Thoracic aorta (tissue), 2 donors: ENCODE data around the gene ATF7IP2. TPM values are rescaled to one million over a fixed set of nuclear protein-coding genes. Genes with fewer than 3 reads are reported as not detected.

Experiments used
- ATAC-seq: fragments of 150-250 bp; one replicate; pipeline ENCODE4 v1.8.0; 2017; ENCODE audit warnings: low read depth; ENCODE audit not compliant: insufficient number of reproducible peaks, low FRiP score
- DNase-seq: peaks from one replicate; pipeline ENCODE4 v3.0.0-alpha.2; 2020; ENCODE audit warnings: low spot score
- H3K27ac ChIP-seq, 2 donors: fragments of 200-600 bp; sonication (generic); 1 replicate in 1 of 2; 2 replicates in 1 of 2; pipeline ENCODE4 v1.5.1; 2016; ENCODE audit warnings: mild to moderate bottlenecking in 2 of 2, moderate library complexity in 2 of 2
- H3K27me3 ChIP-seq: fragments of 200-600 bp; sonication (generic); replicated peaks from 2 replicates; pipeline ENCODE4 v1.6.0; 2016; ENCODE audit warnings: mild to moderate bottlenecking; ENCODE audit not compliant: insufficient read depth
- H3K36me3 ChIP-seq: fragments of 200-600 bp; sonication (generic); one replicate; pipeline ENCODE4 v1.5.1; 2016
- H3K4me1 ChIP-seq, 2 donors: fragments of 200-600 bp; sonication (generic); 1 replicate in 1 of 2; 2 replicates in 1 of 2; pipeline versions ENCODE4 v1.5.1 to v1.6.0; 2016; ENCODE audit warnings: low read depth in 2 of 2, mild to moderate bottlenecking in 1 of 2; ENCODE audit not compliant: control insufficient read depth in 1 of 2
- H3K4me3 ChIP-seq: fragments of 200-600 bp; sonication (generic); 2 replicates; pipeline ENCODE4 v1.5.1; 2016; ENCODE audit warnings: mild to moderate bottlenecking
- H3K9me3 ChIP-seq: fragments of 200-600 bp; sonication (generic); 2 replicates; pipeline ENCODE4 v1.5.1; 2016
- total RNA-seq, 2 donors: library from RNA; depleted of rRNA; stranded (reverse); fragments of >200 nt; gene quantifications; one replicate each; pipeline versions ENCODE4 v1.1.0 to v1.2.3, GENCODE V29; 2016
- TF ChIP-seq, protein P1 (sequence below): fragments of 200-600 bp; sonication (generic); IDR thresholded peaks from one replicate; pipeline ENCODE4 v1.5.1; 2019; ENCODE audit warnings: antibody characterized with exemption

Gene ATF7IP2
- total RNA-seq, 2 donors from 2014 or later, result 7.2 to 15.8 TPM

GRCh38 chr16:10371592-10371991, 14.3 kb upstream of the ATF7IP2 start:
- TF ChIP-seq, protein P1, sequence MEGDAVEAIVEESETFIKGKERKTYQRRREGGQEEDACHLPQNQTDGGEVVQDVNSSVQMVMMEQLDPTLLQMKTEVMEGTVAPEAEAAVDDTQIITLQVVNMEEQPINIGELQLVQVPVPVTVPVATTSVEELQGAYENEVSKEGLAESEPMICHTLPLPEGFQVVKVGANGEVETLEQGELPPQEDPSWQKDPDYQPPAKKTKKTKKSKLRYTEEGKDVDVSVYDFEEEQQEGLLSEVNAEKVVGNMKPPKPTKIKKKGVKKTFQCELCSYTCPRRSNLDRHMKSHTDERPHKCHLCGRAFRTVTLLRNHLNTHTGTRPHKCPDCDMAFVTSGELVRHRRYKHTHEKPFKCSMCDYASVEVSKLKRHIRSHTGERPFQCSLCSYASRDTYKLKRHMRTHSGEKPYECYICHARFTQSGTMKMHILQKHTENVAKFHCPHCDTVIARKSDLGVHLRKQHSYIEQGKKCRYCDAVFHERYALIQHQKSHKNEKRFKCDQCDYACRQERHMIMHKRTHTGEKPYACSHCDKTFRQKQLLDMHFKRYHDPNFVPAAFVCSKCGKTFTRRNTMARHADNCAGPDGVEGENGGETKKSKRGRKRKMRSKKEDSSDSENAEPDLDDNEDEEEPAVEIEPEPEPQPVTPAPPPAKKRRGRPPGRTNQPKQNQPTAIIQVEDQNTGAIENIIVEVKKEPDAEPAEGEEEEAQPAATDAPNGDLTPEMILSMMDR, result no peak
- no peak for ATAC-seq
- no peaks in the 10 kb centered on the region for H3K9me3 ChIP-seq
- H3K36me3 ChIP-seq, result no peaks in the 10 kb centered on the region
- no peak overlapping the region for H3K4me3 ChIP-seq
- no peak overlapping the region for H3K27ac ChIP-seq
- no peak for DNase-seq
- no peaks in the 10 kb centered on the region for H3K27me3 ChIP-seq
- no peaks in the 10 kb centered on the region for H3K4me1 ChIP-seq

- Histone ChIP-seq H3K36me3 (no peaks in the 10 kb centered on the region), H3K27me3 (no peaks in the 10 kb centered on the region), H3K9me3 (no peaks in the 10 kb centered on the region), H3K4me1 (no peaks in the 10 kb centered on the region), H3K4me3 (no peak overlapping the region), H3K27ac (no peak overlapping the region)
- DNase-seq (no peak), ATAC-seq (no peak)
- TF ChIP-seq, protein P1, result no peak
Observed at GRCh38 chr16:10373556-10373955, 12.3 kb upstream of the ATF7IP2 start.

- Histone ChIP-seq H3K36me3 (no peaks in the 10 kb centered on the region), H3K27ac (no peak overlapping the region), H3K4me3 (no peak overlapping the region), H3K9me3 (no peaks in the 10 kb centered on the region), H3K27me3 (no peaks in the 10 kb centered on the region), H3K4me1 (no peaks in the 10 kb centered on the region)
- TF ChIP-seq, protein P1, result no peak
- no peak for ATAC-seq
- no peak for DNase-seq
Observed at GRCh38 chr16:10376229-10376628, 9.6 kb upstream of the ATF7IP2 start.

DNA sequence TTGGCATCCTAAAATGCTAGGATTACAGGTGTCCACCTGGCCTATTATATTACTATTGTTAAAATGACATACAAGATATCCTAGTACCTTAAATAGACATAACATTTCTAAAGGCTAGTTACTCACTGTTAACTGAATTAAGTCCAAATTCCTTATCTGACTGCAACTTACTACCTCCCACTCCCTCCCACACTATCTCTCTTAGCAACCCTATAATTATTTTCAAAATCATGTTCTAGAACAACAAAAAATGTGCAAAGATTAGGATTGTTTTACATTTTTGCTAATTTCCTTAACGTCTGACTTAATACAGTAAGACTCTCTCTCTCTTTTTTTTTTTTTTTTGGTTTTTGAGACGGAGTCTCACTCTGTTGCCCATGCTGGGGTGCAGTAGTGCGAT, 2.2 kb upstream of the ATF7IP2 start:
- H3K27me3 ChIP-seq, result no peaks in the 10 kb centered on the region
- peaks cover 0 to 12% of the 10 kb centered on the region in 2 donors for H3K4me1 ChIP-seq
- no peak for ATAC-seq
- H3K4me3 ChIP-seq, result no peak overlapping the region
- TF ChIP-seq, protein P1, result no peak
- DNase-seq, result no peak
- H3K9me3 ChIP-seq, result no peaks in the 10 kb centered on the region
- no peaks in the 10 kb centered on the region for H3K36me3 ChIP-seq
- no peak overlapping the region for H3K27ac ChIP-seq

DNA sequence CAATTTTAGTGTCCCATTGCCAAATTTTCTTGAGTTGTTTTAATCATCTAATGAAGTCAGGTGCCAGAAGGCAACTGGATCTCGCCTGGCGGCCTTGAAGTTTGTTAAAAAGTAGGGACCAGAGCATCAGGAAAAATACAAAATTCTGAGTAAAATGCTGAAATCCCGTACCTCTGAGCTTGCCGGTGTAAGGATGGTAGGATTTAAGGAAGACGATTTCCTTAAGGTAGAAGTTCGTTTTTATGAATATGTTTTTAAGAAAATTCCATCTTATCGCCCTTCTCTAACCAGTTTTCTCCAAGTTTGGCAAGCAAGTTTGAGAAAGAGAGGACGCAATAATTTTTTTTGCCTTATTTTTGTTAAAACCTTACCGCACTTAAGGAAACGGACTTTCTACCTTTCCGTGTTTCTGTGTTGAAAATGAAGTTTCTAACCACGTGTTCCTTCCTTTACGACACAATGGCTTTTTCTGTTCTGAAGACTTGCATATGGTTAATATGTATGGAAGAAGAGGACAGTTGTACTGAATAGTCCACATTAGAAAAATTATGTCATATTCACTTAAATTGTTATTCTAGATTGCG, 748 bp downstream of the ATF7IP2 start:
- no peak for ATAC-seq
- H3K27ac ChIP-seq, result peak overlapping the region; percentile 49 to 58

More for the DNA sequence above, 748 bp downstream of the ATF7IP2 start:
- TF ChIP-seq, protein P1, result no peak
- Histone ChIP-seq H3K4me1 (peaks cover 0 to 12% of the 10 kb centered on the region in 2 donors), H3K36me3 (no peaks in the 10 kb centered on the region), H3K4me3 (peak overlapping the region; percentile 79), H3K27me3 (no peaks in the 10 kb centered on the region), H3K9me3 (no peaks in the 10 kb centered on the region)
- DNase-seq, result no peak
